Gastroesophageal sphincter (tissue), 3 donors: Measurements from ENCODE around the gene COX14.

Experiments
- EP300 ChIP-seq: sonication (generic); formaldehyde crosslinking; IDR thresholded peaks from one replicate; pipeline ENCODE4 v1.6.1; 2017; ENCODE audit warnings: antibody characterized with exemption, mild to moderate bottlenecking
- POLR2A ChIP-seq, 2 donors: fragments of 450-650 bp; IDR thresholded peaks; one replicate each; pipeline ENCODE4 v1.6.1; 2017; ENCODE audit warnings: antibody characterized with exemption in 2 of 2, mild to moderate bottlenecking in 2 of 2, moderate library complexity in 1 of 2
- POLR2AphosphoS5 ChIP-seq: sonication (generic); formaldehyde crosslinking; IDR thresholded peaks from one replicate; pipeline ENCODE4 v1.6.1; 2017; ENCODE audit warnings: antibody characterized with exemption
- TF ChIP-seq, protein P1 (sequence below), 4 experiments: fragments of 200-600 bp in 2 of 4; fragments of 450-650 bp in 2 of 4; sonication (generic) in 1 of 4; IDR thresholded peaks; one replicate each; pipeline ENCODE4 v1.5.1; 2017 to 2019; ENCODE audit warnings: antibody characterized with exemption in 4 of 4, mild to moderate bottlenecking in 2 of 4, moderate library complexity in 2 of 4

GRCh38 chr12:50103351-50103750 lies 8.7 kb upstream of the COX14 start:
- TF ChIP-seq, protein P1, sequence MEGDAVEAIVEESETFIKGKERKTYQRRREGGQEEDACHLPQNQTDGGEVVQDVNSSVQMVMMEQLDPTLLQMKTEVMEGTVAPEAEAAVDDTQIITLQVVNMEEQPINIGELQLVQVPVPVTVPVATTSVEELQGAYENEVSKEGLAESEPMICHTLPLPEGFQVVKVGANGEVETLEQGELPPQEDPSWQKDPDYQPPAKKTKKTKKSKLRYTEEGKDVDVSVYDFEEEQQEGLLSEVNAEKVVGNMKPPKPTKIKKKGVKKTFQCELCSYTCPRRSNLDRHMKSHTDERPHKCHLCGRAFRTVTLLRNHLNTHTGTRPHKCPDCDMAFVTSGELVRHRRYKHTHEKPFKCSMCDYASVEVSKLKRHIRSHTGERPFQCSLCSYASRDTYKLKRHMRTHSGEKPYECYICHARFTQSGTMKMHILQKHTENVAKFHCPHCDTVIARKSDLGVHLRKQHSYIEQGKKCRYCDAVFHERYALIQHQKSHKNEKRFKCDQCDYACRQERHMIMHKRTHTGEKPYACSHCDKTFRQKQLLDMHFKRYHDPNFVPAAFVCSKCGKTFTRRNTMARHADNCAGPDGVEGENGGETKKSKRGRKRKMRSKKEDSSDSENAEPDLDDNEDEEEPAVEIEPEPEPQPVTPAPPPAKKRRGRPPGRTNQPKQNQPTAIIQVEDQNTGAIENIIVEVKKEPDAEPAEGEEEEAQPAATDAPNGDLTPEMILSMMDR (IDR thresholded peaks at IDR 0.05), result no peak
- TF ChIP-seq POLR2A (IDR thresholded peaks at IDR 0.05) (no peak), EP300 (no peak), POLR2AphosphoS5 (no peak)
